ENCODE measurements around the gene ARMC3.

ARMC3 gene

GRCh38 chr10:23015021-23015707, 87.3 kb downstream of the ARMC3 start:
- DNase-seq (ENCODE audit: low read depth, low spot score) = no peak
- no peak overlapping the region for H3K4me3 ChIP-seq (ENCODE audit: insufficient read length, low read depth)
- no peak for TF ChIP-seq SUZ12 (IDR thresholded peaks at IDR 0.05; ENCODE audit: extremely low read depth, insufficient read depth, insufficient read length)
- TF ChIP-seq YY1 (IDR thresholded peaks at IDR 0.05; ENCODE audit: insufficient read depth, insufficient read length) = no peak
- no peak for TF ChIP-seq ZNF274 (IDR thresholded peaks at IDR 0.05; ENCODE audit: low read depth, low read length)

GRCh38 chr10:23016636-23017035, 88.8 kb downstream of the ARMC3 start:
- H3K9me3 ChIP-seq (ENCODE audit: insufficient read depth, low read length) = peaks cover 3% of the 10 kb centered on the region; the same call in 1 of the 2 replicates
- no peaks in the 10 kb centered on the region for H3K4me1 ChIP-seq (ENCODE audit: insufficient read depth, insufficient read length)
- TF ChIP-seq ZNF274 (IDR thresholded peaks at IDR 0.05; ENCODE audit: low read depth, low read length) (no peak), YY1 (IDR thresholded peaks at IDR 0.05; ENCODE audit: insufficient read depth, insufficient read length) (no peak)
- no peak for DNase-seq (ENCODE audit: low read depth, low spot score)
- no peak overlapping the region for H3K4me3 ChIP-seq (ENCODE audit: insufficient read length, low read depth)
- H3K9ac ChIP-seq (ENCODE audit: insufficient read length, low read depth) = no peak overlapping the region
- no peaks in the 10 kb centered on the region for H3K36me3 ChIP-seq (ENCODE audit: insufficient read depth, insufficient read length, low read length)
- H3K27me3 ChIP-seq (ENCODE audit: insufficient read depth, insufficient read length) = peaks cover 6% of the 10 kb centered on the region

More at GRCh38 chr10:23015021-23015707, 87.3 kb downstream of the ARMC3 start:
- Histone ChIP-seq H3K36me3 (ENCODE audit: insufficient read depth, insufficient read length, low read length) (no peaks in the 10 kb centered on the region), H3K9me3 (ENCODE audit: insufficient read depth, low read length) (no peaks in the 10 kb centered on the region), H3K4me1 (ENCODE audit: insufficient read depth, insufficient read length) (no peaks in the 10 kb centered on the region), H3K9ac (ENCODE audit: insufficient read length, low read depth) (no peak overlapping the region), H3K27me3 (ENCODE audit: insufficient read depth, insufficient read length) (peaks cover 13% of the 10 kb centered on the region)

GRCh38 chr10:23019633-23020032, 91.8 kb downstream of the ARMC3 start:
- peaks cover 5% of the 10 kb centered on the region; the same call in 1 of the 2 replicates for H3K9me3 ChIP-seq (ENCODE audit: insufficient read depth, low read length)
- DNase-seq (ENCODE audit: low read depth, low spot score) = no peak
- no peak for TF ChIP-seq SUZ12 (IDR thresholded peaks at IDR 0.05; ENCODE audit: extremely low read depth, insufficient read depth, insufficient read length)
- TF ChIP-seq ZNF274 (IDR thresholded peaks at IDR 0.05; ENCODE audit: low read depth, low read length) = no peak
- TF ChIP-seq YY1 (IDR thresholded peaks at IDR 0.05; ENCODE audit: insufficient read depth, insufficient read length) = no peak
- no peaks in the 10 kb centered on the region for H3K36me3 ChIP-seq (ENCODE audit: insufficient read depth, insufficient read length, low read length)
- no peaks in the 10 kb centered on the region for H3K27me3 ChIP-seq (ENCODE audit: insufficient read depth, insufficient read length)
- no peak overlapping the region for H3K4me3 ChIP-seq (ENCODE audit: insufficient read length, low read depth)
- H3K9ac ChIP-seq (ENCODE audit: insufficient read length, low read depth) = no peak overlapping the region
- H3K4me1 ChIP-seq (ENCODE audit: insufficient read depth, insufficient read length) = no peaks in the 10 kb centered on the region

- Histone ChIP-seq H3K9me3 (ENCODE audit: insufficient read depth, low read length) (peaks cover 5% of the 10 kb centered on the region; the same call in 1 of the 2 replicates), H3K9ac (ENCODE audit: insufficient read length, low read depth) (no peak overlapping the region), H3K36me3 (ENCODE audit: insufficient read depth, insufficient read length, low read length) (no peaks in the 10 kb centered on the region), H3K4me1 (ENCODE audit: insufficient read depth, insufficient read length) (no peaks in the 10 kb centered on the region), H3K4me3 (ENCODE audit: insufficient read length, low read depth) (no peak overlapping the region), H3K27me3 (ENCODE audit: insufficient read depth, insufficient read length) (no peaks in the 10 kb centered on the region)
- TF ChIP-seq ZNF274 (IDR thresholded peaks at IDR 0.05; ENCODE audit: low read depth, low read length) (no peak), SUZ12 (IDR thresholded peaks at IDR 0.05; ENCODE audit: extremely low read depth, insufficient read depth, insufficient read length) (no peak), YY1 (IDR thresholded peaks at IDR 0.05; ENCODE audit: insufficient read depth, insufficient read length) (no peak)
- no peak for DNase-seq (ENCODE audit: low read depth, low spot score)
Observed at GRCh38 chr10:23021430-23021829, 93.6 kb downstream of the ARMC3 start.

GRCh38 chr10:23024002-23024401, 96.1 kb downstream of the ARMC3 start:
- no peaks in the 10 kb centered on the region for H3K4me1 ChIP-seq (ENCODE audit: insufficient read depth, insufficient read length)
- H3K9ac ChIP-seq (ENCODE audit: insufficient read length, low read depth) = no peak overlapping the region
- no peak overlapping the region for H3K4me3 ChIP-seq (ENCODE audit: insufficient read length, low read depth)
- no peak for TF ChIP-seq YY1 (IDR thresholded peaks at IDR 0.05; ENCODE audit: insufficient read depth, insufficient read length)
- no peak for TF ChIP-seq SUZ12 (IDR thresholded peaks at IDR 0.05; ENCODE audit: extremely low read depth, insufficient read depth, insufficient read length)
- no peak for TF ChIP-seq ZNF274 (IDR thresholded peaks at IDR 0.05; ENCODE audit: low read depth, low read length)
- peaks cover 5% of the 10 kb centered on the region; the same call in 1 of the 2 replicates for H3K9me3 ChIP-seq (ENCODE audit: insufficient read depth, low read length)
- no peaks in the 10 kb centered on the region for H3K36me3 ChIP-seq (ENCODE audit: insufficient read depth, insufficient read length, low read length)
- DNase-seq (ENCODE audit: low read depth, low spot score) = no peak
- no peaks in the 10 kb centered on the region for H3K27me3 ChIP-seq (ENCODE audit: insufficient read depth, insufficient read length)

- TF ChIP-seq SUZ12 (IDR thresholded peaks at IDR 0.05; ENCODE audit: extremely low read depth, insufficient read depth, insufficient read length) (no peak), ZNF274 (IDR thresholded peaks at IDR 0.05; ENCODE audit: low read depth, low read length) (no peak), YY1 (IDR thresholded peaks at IDR 0.05; ENCODE audit: insufficient read depth, insufficient read length) (no peak)
- H3K4me1 ChIP-seq (ENCODE audit: insufficient read depth, insufficient read length) = no peaks in the 10 kb centered on the region
- no peaks in the 10 kb centered on the region for H3K36me3 ChIP-seq (ENCODE audit: insufficient read depth, insufficient read length, low read length)
- H3K9ac ChIP-seq (ENCODE audit: insufficient read length, low read depth) = no peak overlapping the region
- H3K4me3 ChIP-seq (ENCODE audit: insufficient read length, low read depth) = no peak overlapping the region
- DNase-seq (ENCODE audit: low read depth, low spot score) = no peak
- H3K9me3 ChIP-seq (ENCODE audit: insufficient read depth, low read length) = no peaks in the 10 kb centered on the region
- no peaks in the 10 kb centered on the region for H3K27me3 ChIP-seq (ENCODE audit: insufficient read depth, insufficient read length)
Observed at GRCh38 chr10:23031318-23031717, 103.5 kb downstream of the ARMC3 start.

GRCh38 chr10:23034790-23035189, 106.9 kb downstream of the ARMC3 start:
- H3K4me1 ChIP-seq (ENCODE audit: insufficient read depth, insufficient read length) = no peaks in the 10 kb centered on the region
- no peak for DNase-seq (ENCODE audit: low read depth, low spot score)
- no peaks in the 10 kb centered on the region for H3K27me3 ChIP-seq (ENCODE audit: insufficient read depth, insufficient read length)
- no peak overlapping the region for H3K4me3 ChIP-seq (ENCODE audit: insufficient read length, low read depth)
- no peaks in the 10 kb centered on the region for H3K36me3 ChIP-seq (ENCODE audit: insufficient read depth, insufficient read length, low read length)
- H3K9me3 ChIP-seq (ENCODE audit: insufficient read depth, low read length) = no peaks in the 10 kb centered on the region
- TF ChIP-seq YY1 (IDR thresholded peaks at IDR 0.05; ENCODE audit: insufficient read depth, insufficient read length) (no peak), ZNF274 (IDR thresholded peaks at IDR 0.05; ENCODE audit: low read depth, low read length) (no peak), SUZ12 (IDR thresholded peaks at IDR 0.05; ENCODE audit: extremely low read depth, insufficient read depth, insufficient read length) (no peak)
- H3K9ac ChIP-seq (ENCODE audit: insufficient read length, low read depth) = no peak overlapping the region

All from NT2/D1 (cell line).